Keratinocyte (primary cell): Measurements from ENCODE around the gene ZNF407. TPM values are rescaled to one million over a fixed set of nuclear protein-coding genes. Genes with fewer than 3 reads are reported as not detected.

Experiments
- DNase-seq: peaks from one replicate; pipeline ENCODE4 v3.0.0-alpha.2; 2011; ENCODE audit warnings: low read depth, missing footprints, low spot score
- FAIRE-seq: peaks from 2 replicates; lab custom pipeline; 2011; peaks lifted over from hg19 to GRCh38; lab: Jason Lieb, UNC
- H2AFZ ChIP-seq: 2 replicates; pipeline ENCODE4 v1.6.0; 2012; ENCODE audit warnings: low read length, control low read depth, inconsistent platforms; ENCODE audit not compliant: control insufficient read depth
- H3K27ac ChIP-seq: 2 replicates; pipeline ENCODE4 v1.5.1; 2011; ENCODE audit warnings: low read length; ENCODE audit not compliant: control insufficient read depth, insufficient read depth
- H3K27me3 ChIP-seq: 3 replicates; pipeline ENCODE4 v1.6.0; 2011; ENCODE audit warnings: low read length; ENCODE audit not compliant: control insufficient read depth, insufficient read depth; ENCODE audit errors: extremely low read depth
- H3K36me3 ChIP-seq, 2 experiments: 2 replicates in 1 of 2; 3 replicates in 1 of 2; pipeline ENCODE4 v1.5.1; 2011; ENCODE audit warnings: low read length in 2 of 2, mild to moderate bottlenecking in 1 of 2; ENCODE audit not compliant: control insufficient read depth in 2 of 2, insufficient read depth in 2 of 2; ENCODE audit errors: extremely low read depth in 1 of 2
- H3K4me1 ChIP-seq: 3 replicates; pipeline ENCODE4 v1.5.1; 2011; ENCODE audit warnings: low read length; ENCODE audit not compliant: control insufficient read depth, insufficient read depth; ENCODE audit errors: extremely low read depth
- H3K4me2 ChIP-seq: 3 replicates; pipeline ENCODE4 v1.6.0; 2011; ENCODE audit warnings: low read depth, low read length; ENCODE audit not compliant: control insufficient read depth, insufficient read depth; ENCODE audit errors: extremely low read depth
- H3K4me3 ChIP-seq, 3 experiments: fragments of 200-600 bp in 1 of 3; sonication (generic) in 1 of 3; 2 replicates in 2 of 3; 3 replicates in 1 of 3; pipeline ENCODE4 v1.5.1; 2011 to 2016; ENCODE audit warnings: low read length in 3 of 3, mild to moderate bottlenecking in 3 of 3, control low read depth in 2 of 3, inconsistent platforms in 1 of 3, low read depth in 1 of 3, mixed read lengths in 1 of 3, mixed run types in 1 of 3, moderate library complexity in 1 of 3; ENCODE audit not compliant: control insufficient read depth in 2 of 3, insufficient read depth in 2 of 3; ENCODE audit errors: extremely low read depth in 1 of 3
- H3K79me2 ChIP-seq: 2 replicates; pipeline ENCODE4 v1.6.0; 2012; ENCODE audit warnings: low read length; ENCODE audit not compliant: control insufficient read depth, insufficient read depth
- H3K9ac ChIP-seq: 3 replicates; pipeline ENCODE4 v1.6.0; 2011; ENCODE audit warnings: low read length; ENCODE audit not compliant: control insufficient read depth, insufficient read depth; ENCODE audit errors: extremely low read depth
- H3K9me1 ChIP-seq: 3 replicates; pipeline ENCODE4 v1.6.0; 2011; ENCODE audit warnings: low read length; ENCODE audit not compliant: control insufficient read depth, insufficient read depth; ENCODE audit errors: extremely low read depth
- H3K9me3 ChIP-seq: 2 replicates; pipeline ENCODE4 v1.5.1; 2012; ENCODE audit warnings: low read depth, low read length; ENCODE audit not compliant: control insufficient read depth
- H4K20me1 ChIP-seq: 3 replicates; pipeline ENCODE4 v1.6.0; 2011; ENCODE audit warnings: low read length; ENCODE audit not compliant: control insufficient read depth, insufficient read depth; ENCODE audit errors: extremely low read depth
- CTCF ChIP-seq, 3 experiments: IDR thresholded peaks in 1 of 3; conservative IDR thresholded peaks in 1 of 3; optimal IDR thresholded peaks in 1 of 3; 2 replicates in 2 of 3; 3 replicates in 1 of 3; pipeline versions ENCODE3 to v1.5.1; 2011; ENCODE audit warnings: low read length in 3 of 3, mild to moderate bottlenecking in 3 of 3, moderate library complexity in 2 of 3, control low read depth in 1 of 3, inconsistent platforms in 1 of 3; ENCODE audit not compliant: insufficient read depth in 2 of 3; ENCODE audit errors: extremely low read depth in 1 of 3
- EZH2 ChIP-seq: IDR thresholded peaks from one replicate; pipeline ENCODE4 v1.6.1; 2012; ENCODE audit warnings: inconsistent platforms, mild to moderate bottlenecking, low read length, moderate library complexity
- dilution Hi-C: fragments of 300-500 bp; cut with MboI; formaldehyde crosslinking; loops from one replicate; pipeline ENCODE4 v1.7.0; 2020; ENCODE audit warnings: low sequenced_read_pairs; ENCODE audit not compliant: extremely low pct_ligation_motif_present
- polyA plus RNA-seq, 5 experiments: library from polyadenylated mRNA; depleted of rRNA in 3 of 5; stranded (reverse) in 3 of 5; stranded (forward) in 1 of 5; unstranded in 1 of 5; fragments of >200 nt; gene quantifications; 1 replicate in 1 of 5; 2 replicates in 3 of 5; 3 replicates in 1 of 5; pipeline versions ENCODE4 v1.2.1 to v1.2.3, GENCODE V29; 2011 to 2012; ENCODE audit warnings: missing spikeins in 2 of 5, low read depth in 1 of 5, low replicate concordance in 1 of 5

ZNF407 gene
- polyA plus RNA-seq, 1 donor (not counting 4 experiments of a cell fraction or from before 2014, with no cell fraction given) = 3.8 TPM

- H2AFZ ChIP-seq = no peak overlapping the region
- no peaks in the 10 kb centered on the region for H3K79me2 ChIP-seq
- no peaks in the 10 kb centered on the region for H3K4me1 ChIP-seq
- FAIRE-seq = no peak
- H3K9ac ChIP-seq = no peak overlapping the region
- no peak overlapping the region for H3K4me2 ChIP-seq
- dilution Hi-C loops = no loop called here
- no peak for TF ChIP-seq CTCF (optimal IDR thresholded peaks at IDR 0.05 in 1 of 3, IDR thresholded peaks at IDR 0.05 in 1 of 3, conservative IDR thresholded peaks at IDR 0.05 in 1 of 3; ENCODE audit: extremely low read depth in 1 of 3, insufficient read depth in 2 of 3, low read length in 3 of 3)
- no peak for TF ChIP-seq EZH2
- no peaks in the 10 kb centered on the region for H3K27me3 ChIP-seq
- no peaks in the 10 kb centered on the region for H3K9me3 ChIP-seq
- no peak overlapping the region for H3K4me3 ChIP-seq
- no peaks in the 10 kb centered on the region for H4K20me1 ChIP-seq
- DNase-seq = no peak
- no peaks in the 10 kb centered on the region for H3K36me3 ChIP-seq
- H3K27ac ChIP-seq = no peak overlapping the region
- H3K9me1 ChIP-seq = no peaks in the 10 kb centered on the region
Measured at GRCh38 chr18:74567822-74568221, 29.8 kb upstream of the ZNF407 start.

DNA sequence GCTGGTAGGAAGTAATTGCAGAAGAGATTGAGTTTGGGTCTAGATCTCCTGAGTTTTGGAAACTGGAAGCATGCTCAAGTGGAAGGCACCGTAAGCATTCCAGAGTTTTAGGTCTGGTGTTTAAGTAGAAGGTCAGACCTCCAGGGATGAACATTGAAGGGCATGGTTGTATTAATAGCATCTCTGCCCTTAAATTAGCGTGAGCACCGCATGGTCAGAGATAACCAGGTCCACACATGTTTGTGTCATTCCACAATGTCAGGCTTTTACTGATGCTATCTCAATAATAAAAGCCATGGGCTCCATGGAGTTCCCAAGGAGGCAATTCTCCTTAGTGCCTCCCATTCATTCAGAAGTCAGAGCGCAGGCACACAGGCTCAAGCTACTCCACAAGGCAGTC lies 28.3 kb upstream of the ZNF407 start:
- TF ChIP-seq CTCF (optimal IDR thresholded peaks at IDR 0.05 in 1 of 3, IDR thresholded peaks at IDR 0.05 in 1 of 3, conservative IDR thresholded peaks at IDR 0.05 in 1 of 3; ENCODE audit: extremely low read depth in 1 of 3, insufficient read depth in 2 of 3, low read length in 3 of 3) = no peak
- H3K4me2 ChIP-seq = no peak overlapping the region
- H3K9ac ChIP-seq = no peak overlapping the region
- no peaks in the 10 kb centered on the region for H3K9me1 ChIP-seq
- no peaks in the 10 kb centered on the region for H3K36me3 ChIP-seq
- no peaks in the 10 kb centered on the region for H3K9me3 ChIP-seq
- H3K4me1 ChIP-seq = no peaks in the 10 kb centered on the region
- dilution Hi-C loops = no loop called here
- no peaks in the 10 kb centered on the region for H4K20me1 ChIP-seq
- H3K4me3 ChIP-seq = no peak overlapping the region
- H3K27me3 ChIP-seq = no peaks in the 10 kb centered on the region
- H2AFZ ChIP-seq = no peak overlapping the region
- H3K79me2 ChIP-seq = no peaks in the 10 kb centered on the region
- FAIRE-seq (no peak), DNase-seq (no peak)
- no peak overlapping the region for H3K27ac ChIP-seq
